Caki2 (cell line): ENCODE measurements around the gene RBM39. TPM values are rescaled to one million over a fixed set of nuclear protein-coding genes. Genes with fewer than 3 reads are reported as not detected.

Source experiments
- DNase-seq: peaks from one replicate; pipeline ENCODE4 v3.0.0-alpha.2; 2015; ENCODE audit warnings: low read depth
- in situ Hi-C: cut with HindIII; loops from 2 replicates; pipeline ENCODE4 v1.10.0; 2016; ENCODE audit warnings: low sequenced_read_pairs, low pct_unique_long_range_greater_than_20kb, mixed read lengths
- total RNA-seq: library from RNA; depleted of rRNA; stranded (reverse); fragments of >200 nt; shearing (Covaris generic); gene quantifications from 2 replicates; pipeline ENCODE4 v1.2.3, GENCODE V29; 2014; ENCODE audit warnings: low replicate concordance; rRNA removed

The RBM39 gene
- total RNA-seq, 1 experiment from 2014 or later: 129 TPM

- in situ Hi-C loops: no loop called here
- DNase-seq: peak; percentile 67
Measured at GRCh38 chr20:35663516-35664465, 78.3 kb downstream of the RBM39 start.

GRCh38 chr20:35662551-35662950, 79.5 kb downstream of the RBM39 start:
- DNase-seq: no peak
- in situ Hi-C loops: no loop called here

GRCh38 chr20:35661908-35662307, 80.2 kb downstream of the RBM39 start:
- no peak for DNase-seq
- in situ Hi-C loops: no loop called here

- DNase-seq: no peak
- in situ Hi-C loops: no loop called here
Measured at GRCh38 chr20:35661053-35661452, 81.0 kb downstream of the RBM39 start.

GRCh38 chr20:35660122-35660937, 81.7 kb downstream of the RBM39 start:
- no peak for DNase-seq
- in situ Hi-C loops: no loop called here

GRCh38 chr20:35657271-35657670, 84.8 kb downstream of the RBM39 start:
- in situ Hi-C loops: no loop called here

GRCh38 chr20:35654415-35654814, 87.6 kb downstream of the RBM39 start:
- in situ Hi-C loops: no loop called here

More at GRCh38 chr20:35657271-35657670, 84.8 kb downstream of the RBM39 start:
- no peak for DNase-seq

GRCh38 chr20:35653893-35654292, 88.2 kb downstream of the RBM39 start:
- in situ Hi-C loops: no loop called here
- no peak for DNase-seq

More at GRCh38 chr20:35654415-35654814, 87.6 kb downstream of the RBM39 start:
- no peak for DNase-seq

Other genes with a start within 250 kb of the RBM39 start
- not detected in 2 replicates for gene C20orf173, start 212.6 kb downstream of the RBM39 start, total RNA-seq
- gene ERGIC3, start 200.2 kb downstream of the RBM39 start, total RNA-seq: 509 and 521 TPM in 2 replicates
- gene SPAG4, start 126.4 kb downstream of the RBM39 start, total RNA-seq: 40.6 and 79.6 TPM in 2 replicates
- 265 and 314 TPM in 2 replicates for gene CPNE1, start 77.4 kb downstream of the RBM39 start, total RNA-seq
- 52.0 and 59.2 TPM in 2 replicates for gene RBM12, start 77.4 kb downstream of the RBM39 start, total RNA-seq
- 130 and 148 TPM in 2 replicates for gene NFS1, start 42.9 kb downstream of the RBM39 start, total RNA-seq
- gene ROMO1, start 42.9 kb downstream of the RBM39 start, total RNA-seq: 280 and 455 TPM in 2 replicates
- gene PHF20, start 29.8 kb upstream of the RBM39 start, total RNA-seq: 31.1 and 66.9 TPM in 2 replicates
- 172 and 204 TPM in 2 replicates for gene SCAND1, start 212.2 kb upstream of the RBM39 start, total RNA-seq
- gene CNBD2, start 226.3 kb upstream of the RBM39 start, total RNA-seq: 2.4 and 6.8 TPM in 2 replicates